GM12878 (cell line): Measurements from ENCODE around the gene HCN3. TPM values are rescaled to one million over a fixed set of nuclear protein-coding genes. Genes with fewer than 3 reads are reported as not detected.

Experiments used
- ATAC-seq: fragments of 200-7000 bp; cut with Tn5 transposase; 3 replicates; pipeline ENCODE4 v1.9.1; 2020; ENCODE audit warnings: mild to moderate bottlenecking, moderate library complexity
- BruUV-seq: library from RNA; stranded (reverse); fragments of 400-500 nt; replicated peaks from 2 replicates; lab custom pipeline; 2021; lab: Mats Ljungman, UMichigan
- CTCF ChIA-PET: fragments of 300-600 bp; sonication (Branson Sonifier 250); formaldehyde crosslinking; extraction: SDS; loops from one replicate; lab custom pipeline; 2021; ENCODE audit warnings: inconsistent platforms; lab: Yijun Ruan, JAX
- POLR2A ChIA-PET: fragments of 350-600 bp; formaldehyde crosslinking; extraction: SDS; loops from one replicate; lab custom pipeline; 2021; ENCODE audit warnings: inconsistent platforms; lab: Charles Lee
- RAD21 ChIA-PET: fragments of 300-600 bp; sonication (Branson Sonifier 250); formaldehyde crosslinking; loops from one replicate; lab custom pipeline; 2023; ENCODE audit warnings: antibody characterized with exemption; ENCODE audit not compliant: unreplicated experiment; lab: Charles Lee
- SMC1A ChIA-PET: fragments of 300-600 bp; sonication (Branson Sonifier 250); formaldehyde crosslinking; loops from one replicate; lab custom pipeline; 2023; ENCODE audit not compliant: unreplicated experiment, uncharacterized antibody; lab: Charles Lee
- DNase-seq: peaks from one replicate; pipeline ENCODE4 v3.0.0-alpha.2; 2011; ENCODE audit warnings: low read depth, low spot score
- FAIRE-seq: peaks from 3 replicates; lab custom pipeline; 2011; peaks lifted over from hg19 to GRCh38; lab: Jason Lieb, UNC
- H2AFZ ChIP-seq: 2 replicates; pipeline ENCODE4 v1.6.0; 2011; ENCODE audit warnings: low read depth, low read length, control low read depth; ENCODE audit not compliant: control insufficient read depth
- H3K27ac ChIP-seq: 2 replicates; pipeline ENCODE4 v1.5.1; 2011; ENCODE audit warnings: control low read depth; ENCODE audit not compliant: control insufficient read depth, insufficient read depth
- H3K27me3 ChIP-seq, 2 experiments: replicated peaks in 1 of 2; 2 replicates each; pipeline versions ENCODE4 v1.6.0 to v1.6.1; 2011; ENCODE audit warnings: low read length in 1 of 2; ENCODE audit not compliant: control insufficient read depth in 2 of 2, insufficient read depth in 2 of 2
- H3K36me3 ChIP-seq, 2 experiments: 2 replicates each; pipeline ENCODE4 v1.5.1; 2011; ENCODE audit warnings: low read length in 1 of 2; ENCODE audit not compliant: control insufficient read depth in 2 of 2, insufficient read depth in 2 of 2
- H3K4me1 ChIP-seq: 2 replicates; pipeline ENCODE4 v1.6.1; 2011; ENCODE audit warnings: mild to moderate bottlenecking, low read length, moderate library complexity, mixed read lengths; ENCODE audit not compliant: control insufficient read depth, insufficient read depth
- H3K4me2 ChIP-seq: 2 replicates; pipeline ENCODE4 v1.6.0; 2011; ENCODE audit warnings: control low read depth; ENCODE audit not compliant: control insufficient read depth, insufficient read depth
- H3K4me3 ChIP-seq: fragments of 200-600 bp; sonication (generic); 2 replicates; pipeline ENCODE4 v1.5.1; 2016
- H3K79me2 ChIP-seq: 2 replicates; pipeline ENCODE4 v1.6.0; 2011; ENCODE audit warnings: low read length; ENCODE audit not compliant: control insufficient read depth, insufficient read depth
- H3K9ac ChIP-seq: 2 replicates; pipeline ENCODE4 v1.8.0; 2011; ENCODE audit warnings: low read length, control low read depth, mixed read lengths; ENCODE audit not compliant: control insufficient read depth, insufficient read depth
- H3K9me3 ChIP-seq: replicated peaks from 3 replicates; pipeline ENCODE4 v1.5.1; 2011; ENCODE audit warnings: mild to moderate bottlenecking, low read length; ENCODE audit not compliant: control insufficient read depth, insufficient read depth
- H4K20me1 ChIP-seq: 2 replicates; pipeline ENCODE4 v1.6.0; 2011; ENCODE audit not compliant: control insufficient read depth, insufficient read depth
- CUX1 ChIP-seq: IDR thresholded peaks from 2 replicates; pipeline ENCODE4 v1.6.1; 2012; ENCODE audit warnings: improper control_type of control experiment, low read depth, low read length; ENCODE audit not compliant: insufficient replicate concordance
- JUNB ChIP-seq: IDR thresholded peaks from 2 replicates; pipeline ENCODE4 v1.6.1; 2016; ENCODE audit warnings: antibody characterized with exemption, mild to moderate bottlenecking
- MLLT1 ChIP-seq: fragments of 450-650 bp; IDR thresholded peaks from 2 replicates; pipeline ENCODE4 v1.6.1; 2016; ENCODE audit warnings: mild to moderate bottlenecking
- NFXL1 ChIP-seq: fragments of 450-650 bp; IDR thresholded peaks from 2 replicates; pipeline ENCODE4 v1.6.1; 2017; ENCODE audit warnings: antibody characterized with exemption, mild to moderate bottlenecking, borderline replicate concordance
- RCOR1 ChIP-seq: conservative IDR thresholded peaks from 2 replicates; pipeline ENCODE4 v1.6.1; 2012; ENCODE audit warnings: low read depth, low read length, improper control_type of control experiment
- SP1 ChIP-seq: IDR thresholded peaks from one replicate; pipeline ENCODE4 v1.6.1; 2011; ENCODE audit warnings: low read depth, low read length
- SPI1 ChIP-seq: IDR thresholded peaks from 2 replicates; pipeline ENCODE4 v1.6.1; 2011; ENCODE audit warnings: low read depth, mild to moderate bottlenecking, low read length, moderate library complexity, borderline replicate concordance; ENCODE audit not compliant: insufficient read depth
- TARDBP ChIP-seq: IDR thresholded peaks from 2 replicates; pipeline ENCODE4 v1.6.1; 2016; ENCODE audit warnings: borderline replicate concordance
- WGBS: methylation state at CpG from one replicate; pipeline ENCODE4 v1.1.6; 2016; ENCODE audit warnings: low lambda C conversion rate; ENCODE audit not compliant: insufficient replicate concordance, insufficient coverage; ENCODE audit errors: missing lambda C conversion rate; 5-methylcytosine and 5-hydroxymethylcytosine counted together
- in situ Hi-C: fragments of 300-500 bp; cut with MboI; formaldehyde crosslinking; loops from 9 replicates; pipeline ENCODE4 v1.14.3; 2018; ENCODE audit warnings: mixed read lengths
- intact Hi-C: fragments of 100-400 bp; cut with micrococcal nuclease; formaldehyde crosslinking; loops from one replicate; pipeline ENCODE4 v1.14.2; 2022; ENCODE audit not compliant: unreplicated experiment
- polyA plus RNA-seq, 11 experiments: library from polyadenylated mRNA; depleted of rRNA in 4 of 11; unstranded in 6 of 11; stranded (reverse) in 5 of 11; fragments of >200 nt; fragmentation: Nextera tagmentation in 4 of 11; fragmentation: Illumina TruSeq in 1 of 11; extraction: Ambion mirVana in 4 of 11; extraction: Trizol in 1 of 11; gene quantifications; 1 replicate in 1 of 11; 2 replicates in 10 of 11; pipeline versions ENCODE4 v1.2.1 to v1.2.3, GENCODE V29; 2011 to 2016; ENCODE audit warnings: inconsistent platforms in 2 of 11, missing spikeins in 2 of 11, low read depth in 1 of 11
- total RNA-seq, 4 experiments: library from RNA; depleted of rRNA in 3 of 4; stranded (reverse); fragments of >200 nt in 3 of 4; fragmentation: Illumina TruSeq in 1 of 4; extraction: Trizol in 1 of 4; gene quantifications; 2 replicates each; pipeline versions ENCODE4 v1.2.1 to v1.2.3, GENCODE V29; 2013 to 2021
- TF ChIP-seq, protein P1 (sequence below): fragments of 450-650 bp; IDR thresholded peaks from 2 replicates; pipeline ENCODE4 v1.6.1; 2017; ENCODE audit warnings: mild to moderate bottlenecking

The HCN3 gene
- total and polyA plus RNA-seq, 10 of the 15 experiments (the other 5 are each of a cell fraction or from before 2014, with no cell fraction given), result 0.08 to 4.1 (median 1.8) TPM

DNA sequence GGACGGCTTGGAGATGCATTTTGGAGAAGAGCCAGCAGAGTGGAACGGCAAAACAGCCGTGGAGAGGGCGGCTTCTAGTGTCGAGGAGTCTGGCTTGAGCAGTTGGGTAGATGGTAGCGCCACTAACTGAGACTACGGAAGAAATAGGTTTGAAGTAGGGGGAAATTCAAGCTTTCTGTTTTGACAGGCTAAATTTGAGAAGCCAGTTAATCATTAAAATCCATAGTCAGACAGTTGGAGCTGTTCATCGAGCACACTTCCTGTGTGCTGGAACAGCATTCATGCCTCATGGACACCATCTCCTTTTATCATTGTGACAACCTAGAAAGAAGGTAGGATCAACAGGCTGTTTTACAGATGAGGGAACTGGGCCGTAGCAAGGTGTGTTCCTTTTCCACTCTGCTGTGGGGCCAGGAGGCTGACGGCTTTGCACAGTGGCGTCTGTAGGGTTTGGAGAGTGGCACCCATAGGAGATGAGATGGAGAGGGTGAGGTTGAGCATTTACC is 27.3 kb downstream of the HCN3 start:
- Histone ChIP-seq H3K79me2 (peaks cover 10% of the 10 kb centered on the region), H4K20me1 (no peaks in the 10 kb centered on the region), H2AFZ (no peak overlapping the region), H3K4me3 (no peak overlapping the region), H3K27ac (no peak overlapping the region), H3K9me3 (no peaks in the 10 kb centered on the region), H3K4me1 (peaks cover 3% of the 10 kb centered on the region; the same call in 1 of the 2 replicates), H3K4me2 (no peak overlapping the region), H3K9ac (no peak overlapping the region), H3K27me3 (no peaks in the 10 kb centered on the region), H3K36me3 (no peaks in the 10 kb centered on the region)
- no TSS peak for BruUV-seq
- CTCF ChIA-PET, result interaction anchor here (0.6 to 5.3 kb wide), 7 partner anchors 12 to 151 kb away, joined by 3 to 74 read pairs (median 4); partner anchors contain the start of genes HCN3 and RUSC1
- RAD21 ChIA-PET, result interaction anchor here (1.1 to 4.8 kb wide), 5 partner anchors 18 to 80 kb away, joined by 3 to 44 read pairs (median 4); partner anchors contain the start of gene CLK2
- intact Hi-C loops, result no loop called here
- SMC1A ChIA-PET, result interaction anchor here (0.6 to 5.8 kb wide), 4 partner anchors 14 to 63 kb away, joined by 3 to 44 read pairs (median 4); partner anchors contain the start of gene CLK2
- FAIRE-seq (no peak), DNase-seq (no peak), ATAC-seq (no peak)
- 77% methylated on average over 11 of the region's 11 CpGs for WGBS
- in situ Hi-C loops, result no loop called here
- POLR2A ChIA-PET, result interaction anchor here (0.6 to 4.4 kb wide), 11 partner anchors 8 to 501 kb away, joined by 3 to 41 read pairs (median 4); partner anchors contain the start of gene CLK2
- no peak for TF ChIP-seq SPI1
- no peak for TF ChIP-seq JUNB
- no peak for TF ChIP-seq CUX1
- TF ChIP-seq MLLT1, result peak; percentile 97
- no peak for TF ChIP-seq SP1
- no peak for TF ChIP-seq RCOR1
- TF ChIP-seq, protein P1, sequence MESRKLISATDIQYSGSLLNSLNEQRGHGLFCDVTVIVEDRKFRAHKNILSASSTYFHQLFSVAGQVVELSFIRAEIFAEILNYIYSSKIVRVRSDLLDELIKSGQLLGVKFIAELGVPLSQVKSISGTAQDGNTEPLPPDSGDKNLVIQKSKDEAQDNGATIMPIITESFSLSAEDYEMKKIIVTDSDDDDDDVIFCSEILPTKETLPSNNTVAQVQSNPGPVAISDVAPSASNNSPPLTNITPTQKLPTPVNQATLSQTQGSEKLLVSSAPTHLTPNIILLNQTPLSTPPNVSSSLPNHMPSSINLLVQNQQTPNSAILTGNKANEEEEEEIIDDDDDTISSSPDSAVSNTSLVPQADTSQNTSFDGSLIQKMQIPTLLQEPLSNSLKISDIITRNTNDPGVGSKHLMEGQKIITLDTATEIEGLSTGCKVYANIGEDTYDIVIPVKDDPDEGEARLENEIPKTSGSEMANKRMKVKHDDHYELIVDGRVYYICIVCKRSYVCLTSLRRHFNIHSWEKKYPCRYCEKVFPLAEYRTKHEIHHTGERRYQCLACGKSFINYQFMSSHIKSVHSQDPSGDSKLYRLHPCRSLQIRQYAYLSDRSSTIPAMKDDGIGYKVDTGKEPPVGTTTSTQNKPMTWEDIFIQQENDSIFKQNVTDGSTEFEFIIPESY, result peak; percentile 84
- TF ChIP-seq TARDBP, result no peak
- TF ChIP-seq NFXL1, result no peak
